ENCODE measurements around the gene PHF23. TPM values are rescaled to one million over a fixed set of nuclear protein-coding genes. Genes with fewer than 3 reads are reported as not detected.

PHF23 gene
- total and polyA plus RNA-seq, 12 donors = 16.1 to 25.0 (median 22.6) TPM

DNA sequence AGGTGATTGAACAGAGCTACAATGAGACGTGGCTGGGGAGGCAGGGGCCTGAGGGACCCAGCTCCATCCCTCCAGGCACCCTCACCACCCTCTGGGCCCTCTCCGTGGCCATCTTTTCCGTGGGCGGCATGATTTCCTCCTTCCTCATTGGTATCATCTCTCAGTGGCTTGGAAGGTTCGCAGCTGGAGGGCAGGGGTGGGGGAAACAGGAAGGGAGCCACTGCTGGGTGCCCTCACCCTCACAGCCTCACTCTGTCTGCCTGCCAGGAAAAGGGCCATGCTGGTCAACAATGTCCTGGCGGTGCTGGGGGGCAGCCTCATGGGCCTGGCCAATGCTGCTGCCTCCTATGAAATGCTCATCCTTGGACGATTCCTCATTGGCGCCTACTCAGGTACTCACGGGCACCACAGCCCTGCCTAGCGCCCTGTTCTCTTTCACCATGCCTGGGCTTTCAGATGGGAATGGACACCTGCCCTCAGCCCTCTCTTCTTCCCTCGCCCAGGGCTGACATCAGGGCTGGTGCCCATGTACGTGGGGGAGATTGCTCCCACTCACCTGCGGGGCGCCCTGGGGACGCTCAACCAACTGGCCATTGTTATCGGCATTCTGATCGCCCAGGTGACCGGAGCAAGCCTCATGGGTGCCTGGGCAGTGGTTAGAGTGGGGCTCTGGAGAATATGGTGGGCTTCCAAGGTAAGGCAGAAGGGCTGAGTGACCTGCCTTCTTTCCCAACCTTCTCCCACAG is 44.4 kb upstream of the PHF23 start:
- intact Hi-C loops (cut with DNase I) = loop anchor here in 3 of 10 donors (5.0 kb wide), 1 partner anchor 64 kb away; no protein-coding TSS in a partner anchor
- WGBS, 2 donors = 71 to 74% methylated on average over 18 of the region's 18 CpGs
- H3K4me1 ChIP-seq = peaks cover 0 to 61% (median 28%) of the 10 kb centered on the region in 9 donors
- H3K27me3 ChIP-seq = peaks cover 0 to 57% (median 4%) of the 10 kb centered on the region in 7 donors
- no peaks in the 10 kb centered on the region for H3K9me3 ChIP-seq
- TF ChIP-seq, protein P1, sequence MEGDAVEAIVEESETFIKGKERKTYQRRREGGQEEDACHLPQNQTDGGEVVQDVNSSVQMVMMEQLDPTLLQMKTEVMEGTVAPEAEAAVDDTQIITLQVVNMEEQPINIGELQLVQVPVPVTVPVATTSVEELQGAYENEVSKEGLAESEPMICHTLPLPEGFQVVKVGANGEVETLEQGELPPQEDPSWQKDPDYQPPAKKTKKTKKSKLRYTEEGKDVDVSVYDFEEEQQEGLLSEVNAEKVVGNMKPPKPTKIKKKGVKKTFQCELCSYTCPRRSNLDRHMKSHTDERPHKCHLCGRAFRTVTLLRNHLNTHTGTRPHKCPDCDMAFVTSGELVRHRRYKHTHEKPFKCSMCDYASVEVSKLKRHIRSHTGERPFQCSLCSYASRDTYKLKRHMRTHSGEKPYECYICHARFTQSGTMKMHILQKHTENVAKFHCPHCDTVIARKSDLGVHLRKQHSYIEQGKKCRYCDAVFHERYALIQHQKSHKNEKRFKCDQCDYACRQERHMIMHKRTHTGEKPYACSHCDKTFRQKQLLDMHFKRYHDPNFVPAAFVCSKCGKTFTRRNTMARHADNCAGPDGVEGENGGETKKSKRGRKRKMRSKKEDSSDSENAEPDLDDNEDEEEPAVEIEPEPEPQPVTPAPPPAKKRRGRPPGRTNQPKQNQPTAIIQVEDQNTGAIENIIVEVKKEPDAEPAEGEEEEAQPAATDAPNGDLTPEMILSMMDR (IDR thresholded peaks at IDR 0.05) = no peak
- peak overlapping the region in 9 of 10 donors; percentile 87 to 98 (median 92) for H3K27ac ChIP-seq
- H3K36me3 ChIP-seq = peaks cover 0 to 45% (median 7%) of the 10 kb centered on the region in 9 donors
- DNase-seq = no peak
- peak overlapping the region; percentile 22 to 66 (median 60) for H3K4me3 ChIP-seq
- ATAC-seq = no peak

DNA sequence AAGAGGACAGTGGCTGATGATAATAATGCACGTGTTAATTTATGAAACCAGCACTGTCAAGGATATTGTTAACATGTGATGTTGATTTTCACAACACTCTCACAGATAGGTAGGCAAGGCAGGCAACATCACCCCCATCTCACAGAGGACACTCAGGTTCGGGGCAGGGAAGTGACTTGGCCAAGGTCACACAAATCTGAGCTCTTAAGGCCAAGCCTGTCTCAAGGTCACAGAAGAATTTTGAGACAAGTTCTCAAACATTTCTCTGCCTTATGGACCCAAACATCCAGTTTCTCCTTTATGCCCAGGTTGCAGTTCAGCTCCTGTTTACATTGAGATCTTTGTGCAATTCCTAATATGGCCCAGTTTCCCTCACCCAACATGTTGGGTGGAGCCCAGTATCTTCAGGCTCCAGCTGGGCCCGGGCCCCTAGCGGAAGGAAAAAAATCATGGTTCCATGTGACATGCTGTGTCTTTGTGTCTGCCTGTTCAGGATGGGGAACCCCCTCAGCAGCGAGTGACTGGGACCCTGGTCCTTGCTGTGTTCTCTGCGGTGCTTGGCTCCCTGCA is 43.6 kb upstream of the PHF23 start:
- ATAC-seq (no peak), DNase-seq (no peak)
- H3K9me3 ChIP-seq = no peaks in the 10 kb centered on the region
- H3K36me3 ChIP-seq = peaks cover 0 to 44% (median 7%) of the 10 kb centered on the region in 9 donors
- H3K27ac ChIP-seq = peak overlapping the region; percentile 84 to 98 (median 92)
- H3K27me3 ChIP-seq = peaks cover 0 to 55% (median 2%) of the 10 kb centered on the region in 7 donors
- 33 to 38% methylated on average over 6 of the region's 6 CpGs for WGBS, 2 donors
- peaks cover 0 to 61% (median 28%) of the 10 kb centered on the region in 9 donors for H3K4me1 ChIP-seq
- intact Hi-C loops (cut with DNase I) = loop anchor here in 3 of 10 donors (5.0 kb wide), 1 partner anchor 64 kb away; no protein-coding TSS in a partner anchor
- TF ChIP-seq, protein P1 (IDR thresholded peaks at IDR 0.05) = no peak
- H3K4me3 ChIP-seq = peak overlapping the region; percentile 22 to 66 (median 60)

DNA sequence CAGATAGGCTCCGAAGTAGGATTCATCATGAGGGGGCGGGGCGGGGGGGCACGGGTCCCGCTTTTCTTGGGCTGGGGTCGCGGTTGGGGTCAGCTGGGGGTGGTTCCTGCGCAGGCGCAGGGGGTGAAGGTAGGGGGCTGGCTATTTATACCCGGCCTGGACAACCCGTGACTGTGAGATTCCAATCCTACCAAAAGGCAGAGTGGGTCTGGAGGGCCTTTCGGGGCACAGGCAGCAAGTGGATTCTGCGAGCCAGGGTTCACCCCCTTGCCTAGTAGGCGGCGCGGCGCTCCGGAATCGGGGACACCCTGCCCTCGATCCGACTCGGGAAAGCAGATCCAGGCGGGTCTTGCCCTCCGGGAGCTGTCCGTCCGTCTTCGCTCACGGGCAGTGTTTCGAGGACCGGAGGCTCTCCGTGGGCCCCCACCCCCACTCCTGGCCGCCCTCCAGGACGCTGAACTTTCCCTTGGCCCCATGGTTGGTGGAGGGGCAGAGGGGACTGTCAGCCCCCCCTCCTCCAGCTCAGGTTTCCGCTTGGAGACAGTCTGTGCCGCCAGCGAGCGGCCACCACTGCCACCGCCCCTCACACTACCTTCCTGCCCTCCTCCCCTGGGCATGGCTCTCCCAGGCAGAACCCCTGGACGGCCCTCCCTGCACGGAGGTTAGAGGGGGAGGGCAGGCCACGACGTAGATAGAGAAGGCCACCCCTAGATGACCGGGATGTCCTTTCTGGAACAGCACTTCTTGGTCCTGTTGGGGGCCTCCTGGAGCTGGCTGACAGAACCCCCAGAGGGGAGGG is 42.9 kb upstream of the PHF23 start:
- H3K36me3 ChIP-seq = peaks cover 0 to 38% (median 7%) of the 10 kb centered on the region in 9 donors
- ATAC-seq (peak; percentile 27 to 79 (median 58)), DNase-seq (peak; percentile 83 to 85)
- H3K4me1 ChIP-seq = peaks cover 0 to 61% (median 28%) of the 10 kb centered on the region in 9 donors
- intact Hi-C loops (cut with DNase I) = loop anchor here in 8 of 10 donors (1.0 to 5.0 kb wide), 6 partner anchors 15 to 67 kb away; partner anchors contain the start of genes ELP5 (in 1 of the 8) and NEURL4 (in 1 of the 8)
- peak overlapping the region; percentile 22 to 66 (median 60) for H3K4me3 ChIP-seq
- 1 to 2% methylated on average over 43 of the region's 43 CpGs for WGBS, 2 donors
- H3K27me3 ChIP-seq = peaks cover 0 to 48% (median 0%) of the 10 kb centered on the region in 7 donors
- H3K9me3 ChIP-seq = no peaks in the 10 kb centered on the region
- TF ChIP-seq, protein P1 (IDR thresholded peaks at IDR 0.05) = no peak
- H3K27ac ChIP-seq = peak overlapping the region; percentile 84 to 98 (median 92)

Measured in heart right ventricle (tissue), 16 donors.